Left renal pelvis (tissue), 4 donors: ENCODE measurements around the gene MYRF. TPM values are rescaled to one million over a fixed set of nuclear protein-coding genes. Genes with fewer than 3 reads are reported as not detected.

Experiments used
- DNase-seq, 4 donors: peaks; one replicate each; pipeline ENCODE4 v3.0.0-alpha.2; 2013; ENCODE audit warnings: low read depth in 4 of 4, low spot score in 3 of 4
- polyA plus RNA-seq, 4 donors: library from polyadenylated mRNA; unstranded; fragments of 120-200 nt; gene quantifications; one replicate each; pipeline ENCODE4 v1.2.1, GENCODE V29; 2013; ENCODE audit not compliant: insufficient read length in 4 of 4

Gene MYRF
- polyA plus RNA-seq, 4 donors: 7.9 to 26.7 (median 20.9) TPM

DNA sequence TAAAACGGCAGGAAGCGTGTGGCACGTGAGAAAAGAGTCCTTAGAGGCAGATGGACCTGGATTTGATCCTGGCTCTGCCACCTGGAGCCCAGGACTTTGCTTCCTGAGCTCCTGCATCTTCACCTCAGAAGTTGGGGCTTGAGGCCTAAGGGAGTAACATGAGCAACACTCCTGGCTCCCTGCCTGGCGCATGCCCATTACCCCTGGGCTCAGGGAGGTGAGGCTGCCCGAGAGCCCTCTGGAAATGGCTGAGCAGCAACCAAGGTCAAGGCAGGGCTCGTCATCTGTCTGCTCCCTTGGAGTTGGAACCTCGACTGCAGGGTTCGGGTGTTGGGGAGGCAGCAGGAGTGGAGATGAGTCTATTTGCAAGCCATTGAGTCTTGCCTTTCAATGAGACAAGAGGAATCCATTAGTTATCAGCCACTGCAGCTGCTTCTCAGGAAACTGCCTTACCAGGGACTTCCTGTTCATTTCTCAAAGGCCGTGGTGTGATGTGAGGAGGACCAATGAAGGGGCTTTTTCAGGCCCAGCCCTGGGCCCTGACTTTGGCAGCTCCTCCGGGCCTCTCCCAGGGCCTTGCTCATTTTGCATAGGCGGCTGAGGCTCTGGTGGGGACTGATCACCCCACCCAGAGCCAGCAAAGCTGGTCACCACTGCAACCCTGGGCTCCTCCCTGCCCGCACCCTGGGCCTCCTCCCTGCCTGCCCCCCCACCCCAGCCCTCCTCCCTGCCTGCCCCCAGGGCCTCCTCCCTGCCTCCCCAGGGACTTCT is 82.0 kb downstream of the MYRF start:
- DNase-seq: no peak

DNA sequence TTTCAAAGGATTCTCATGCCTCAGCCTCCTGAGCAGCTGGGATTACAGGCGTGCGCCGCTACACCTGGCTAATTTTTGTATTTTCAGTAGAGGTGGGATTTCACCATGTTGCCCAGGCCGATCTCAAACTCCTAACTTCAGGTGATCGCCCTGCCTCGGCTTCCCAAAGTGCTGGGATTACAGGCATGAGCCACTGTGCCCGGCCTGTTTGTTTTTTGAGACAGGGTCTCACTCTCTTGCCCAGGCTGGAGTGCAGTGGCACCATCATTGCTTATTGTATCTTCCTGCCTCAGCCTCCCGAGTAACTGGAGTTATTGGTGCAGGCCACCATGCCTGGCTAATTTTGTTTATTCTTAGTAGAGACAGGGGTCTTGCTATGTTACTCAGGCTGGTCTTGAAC is 83.8 kb downstream of the MYRF start:
- DNase-seq: no peak

DNA sequence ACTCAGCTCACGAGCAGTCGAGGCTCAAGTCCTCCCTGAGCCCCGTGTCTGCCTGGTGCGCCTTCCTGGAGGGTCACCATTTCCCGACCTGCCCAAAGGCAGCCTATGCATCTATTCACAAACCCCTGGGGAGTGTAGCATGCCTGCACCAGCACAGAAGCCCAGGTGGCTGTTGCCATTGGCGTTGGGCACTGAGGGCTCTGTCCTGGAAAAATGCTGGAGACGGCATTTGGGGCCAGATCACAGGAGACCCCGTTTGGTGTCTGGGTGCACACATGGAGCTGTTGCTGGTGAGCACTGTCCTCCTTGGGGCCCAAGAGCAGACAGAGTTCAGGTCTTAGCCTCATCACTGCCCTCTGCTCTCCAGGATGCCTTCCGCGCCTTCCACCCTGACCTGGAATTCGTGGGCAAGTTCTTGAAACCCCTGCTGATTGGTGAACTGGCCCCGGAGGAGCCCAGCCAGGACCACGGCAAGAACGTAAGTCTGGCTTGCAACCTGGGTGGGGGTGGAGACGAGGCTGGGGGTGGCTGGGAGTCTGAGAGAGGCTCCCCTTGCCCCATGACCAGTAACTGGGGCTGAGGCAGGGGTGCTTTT is 85.1 kb downstream of the MYRF start:
- DNase-seq: no peak

Other genes with a start within 250 kb of the MYRF start
- gene LRRC10B, start 243.9 kb upstream of the MYRF start, polyA plus RNA-seq: 1 to 10 TPM; 1.2 to 3.0 (median 1.5) TPM
- 1 to 10 TPM; 1.2 to 7.3 (median 5.7) TPM for gene SYT7, start 171.6 kb upstream of the MYRF start, polyA plus RNA-seq
- gene DAGLA, start 72.2 kb upstream of the MYRF start, polyA plus RNA-seq: 1 to 10 TPM; 3.0 to 4.2 (median 3.3) TPM
- 100 to 1,000 TPM; 169 to 174 (median 172) TPM for gene TMEM258, start 40.0 kb downstream of the MYRF start, polyA plus RNA-seq
- 10 to 100 TPM; 19.4 to 39.7 (median 37.9) TPM for gene FEN1, start 40.3 kb downstream of the MYRF start, polyA plus RNA-seq
- gene FADS1, start 64.4 kb downstream of the MYRF start, polyA plus RNA-seq: 10 to 100 TPM; 33.2 to 46.7 (median 41.1) TPM
- 100 to 1,000 TPM in 2 of 4 donors, 10 to 100 TPM in 2; 83.8 to 142 (median 96.2) TPM for gene FADS2, start 75.7 kb downstream of the MYRF start, polyA plus RNA-seq
- gene FADS3, start 138.9 kb downstream of the MYRF start, polyA plus RNA-seq: 10 to 100 TPM; 12.7 to 21.9 (median 18.1) TPM
- gene RAB3IL1, start 164.9 kb downstream of the MYRF start, polyA plus RNA-seq: 10 to 100 TPM; 15.8 to 43.9 (median 22.7) TPM
- gene BEST1, start 197.7 kb downstream of the MYRF start, polyA plus RNA-seq: 1 to 10 TPM; 3.7 to 4.7 (median 4.2) TPM
- gene FTH1, start 215.0 kb downstream of the MYRF start, polyA plus RNA-seq: 1,000 to 10,000 TPM; 1,796 to 2,281 (median 2,069) TPM